Measurements from ENCODE around the gene SUN2. TPM values are rescaled to one million over a fixed set of nuclear protein-coding genes. Genes with fewer than 3 reads are reported as not detected.
"Not testable (repeated sequence)": the region's sequence is repeated elsewhere in the genome, so short reads cannot be mapped to it uniquely, and the experiment has no call there.

SUN2 gene
- 39.0 and 41.7 TPM in 2 replicates for total RNA-seq
- long read RNA-seq, result 0 reads

- Mint-ChIP-seq H3K9me3 (no peaks in the 10 kb centered on the region), H3K27ac (ENCODE audit: unreplicated experiment) (no peak within 1 kb of the TSS), H3K27me3 (ENCODE audit: low read depth) (no peaks in the 10 kb centered on the region), H3K36me3 (ENCODE audit: low read depth) (no peaks in the 10 kb centered on the region), H3K4me3 (peak within 1 kb of the TSS; percentile 88), H3K4me1 (peaks cover 31% of the 10 kb centered on the region)
- DNase-seq (ENCODE audit: low read depth, low spot score), result peak; percentile 76
- no peak for TF ChIP-seq CTCF (conservative IDR thresholded peaks at IDR 0.05)
Observed at GRCh38 chr22:38755911-38756532, at the start of gene SUN2. Gene SUN2, minus strand, starts transcription at chr22:38755998. Its CDS starts 3,370 bp downstream, at chr22:38752628.

- not testable (repeated sequence) for H3K27ac Mint-ChIP-seq (ENCODE audit: unreplicated experiment); H3K36me3 Mint-ChIP-seq (ENCODE audit: low read depth); H3K4me3 Mint-ChIP-seq; DNase-seq (ENCODE audit: low read depth, low spot score); H3K4me1 Mint-ChIP-seq; H3K9me3 Mint-ChIP-seq
- H3K27me3 Mint-ChIP-seq (ENCODE audit: low read depth), result peaks cover 55% of the 10 kb centered on the region
Observed at GRCh38 chr22:38805041-38805593, 49.3 kb upstream of the SUN2 start.

DNA sequence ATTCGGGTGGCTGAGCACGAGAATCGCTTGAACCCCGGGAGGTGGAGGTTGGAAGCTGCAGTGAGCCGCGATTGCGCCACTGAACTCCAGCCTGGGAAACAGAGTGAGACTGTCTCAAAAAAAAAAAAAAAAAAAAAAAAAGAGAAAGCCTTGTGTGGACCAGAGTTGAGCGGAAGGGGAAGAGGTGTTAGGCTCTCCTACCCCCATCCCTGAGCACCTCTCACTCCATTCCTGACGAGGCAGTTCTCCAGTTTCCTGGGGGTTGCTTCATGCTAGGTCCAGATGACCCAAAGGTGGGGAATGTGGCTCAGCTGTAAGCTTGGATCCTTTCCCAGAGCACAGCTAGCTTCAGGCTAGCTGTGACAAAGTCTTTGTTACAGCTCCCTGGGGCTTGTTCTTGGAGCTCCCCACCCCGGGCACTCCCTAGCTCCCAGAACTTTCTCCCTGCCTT is 46.9 kb upstream of the SUN2 start:
- TF ChIP-seq CTCF (conservative IDR thresholded peaks at IDR 0.05), result no peak
- H3K4me3 Mint-ChIP-seq, result no peak overlapping the region
- peaks cover 71% of the 10 kb centered on the region for H3K27me3 Mint-ChIP-seq (ENCODE audit: low read depth)
- no peak for DNase-seq (ENCODE audit: low read depth, low spot score)
- H3K36me3 Mint-ChIP-seq (ENCODE audit: low read depth), result no peaks in the 10 kb centered on the region
- H3K9me3 Mint-ChIP-seq, result peaks cover 3% of the 10 kb centered on the region
- no peak overlapping the region for H3K27ac Mint-ChIP-seq (ENCODE audit: unreplicated experiment)
- H3K4me1 Mint-ChIP-seq, result no peaks in the 10 kb centered on the region

DNA sequence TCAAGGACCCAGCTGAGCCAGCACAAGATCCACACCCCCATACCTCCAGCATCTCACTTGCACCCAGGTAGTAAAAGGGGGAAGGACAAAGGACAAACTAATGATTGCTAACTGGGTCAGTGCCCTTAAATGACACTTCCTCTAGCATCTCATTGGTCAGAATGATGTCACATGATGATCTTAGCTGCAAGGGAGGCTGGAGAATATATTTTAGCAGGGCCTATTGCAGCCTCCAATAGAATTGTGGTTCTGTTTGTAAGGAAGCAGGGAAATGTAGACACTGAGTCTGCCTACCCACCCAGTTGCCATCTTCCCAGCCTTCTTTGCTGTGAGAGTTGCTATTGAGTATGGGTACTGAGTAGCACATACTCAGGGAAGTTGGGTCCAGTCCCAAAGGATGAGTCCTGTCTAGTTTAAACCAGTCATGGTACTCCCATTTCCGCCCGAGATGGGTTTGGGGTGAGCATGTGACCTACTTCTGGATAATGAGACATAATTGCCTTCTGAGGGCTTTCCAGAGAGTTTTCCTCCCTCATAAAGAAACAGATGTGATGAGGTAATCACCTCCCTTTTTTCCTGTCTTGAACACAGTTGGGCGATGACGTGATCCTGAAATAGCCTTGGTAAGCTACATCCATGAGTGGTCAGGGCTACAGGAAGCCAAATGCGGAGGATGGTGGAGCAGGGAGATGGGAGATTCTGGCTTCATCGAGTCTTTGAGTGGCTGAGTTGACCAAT is 43.6 kb upstream of the SUN2 start:
- Mint-ChIP-seq H3K4me3 (no peak overlapping the region), H3K4me1 (peaks cover under 1% of the 10 kb centered on the region), H3K27me3 (ENCODE audit: low read depth) (peaks cover 91% of the 10 kb centered on the region), H3K27ac (ENCODE audit: unreplicated experiment) (no peak overlapping the region), H3K36me3 (ENCODE audit: low read depth) (no peaks in the 10 kb centered on the region), H3K9me3 (peaks cover 3% of the 10 kb centered on the region)
- DNase-seq (ENCODE audit: low read depth, low spot score), result no peak
- TF ChIP-seq CTCF (conservative IDR thresholded peaks at IDR 0.05), result no peak

DNA sequence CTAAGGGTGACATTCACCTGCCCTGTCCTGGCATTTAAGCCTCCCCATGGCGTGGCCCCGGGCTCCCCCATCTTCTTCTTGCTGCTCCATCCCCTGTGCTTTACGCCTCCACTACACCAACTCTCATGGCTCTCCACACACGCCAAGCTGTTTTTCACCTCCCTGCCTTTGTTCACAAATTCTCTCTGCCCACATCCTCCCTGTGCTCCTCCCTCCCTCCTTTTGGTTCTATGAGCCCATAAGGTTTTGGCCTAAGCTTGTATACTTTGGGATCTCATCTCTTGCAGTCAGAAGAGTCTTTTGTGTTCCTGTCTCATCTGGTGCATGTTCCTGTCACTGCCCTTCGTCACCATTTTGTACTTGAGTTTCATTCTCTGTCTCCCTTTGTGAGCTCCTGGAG is 42.7 kb upstream of the SUN2 start:
- no peak for TF ChIP-seq CTCF (conservative IDR thresholded peaks at IDR 0.05)
- peaks cover 3% of the 10 kb centered on the region for H3K9me3 Mint-ChIP-seq
- H3K4me1 Mint-ChIP-seq, result peaks cover 6% of the 10 kb centered on the region
- H3K27ac Mint-ChIP-seq (ENCODE audit: unreplicated experiment), result no peak overlapping the region
- peaks cover 85% of the 10 kb centered on the region for H3K27me3 Mint-ChIP-seq (ENCODE audit: low read depth)
- no peak for DNase-seq (ENCODE audit: low read depth, low spot score)
- no peaks in the 10 kb centered on the region for H3K36me3 Mint-ChIP-seq (ENCODE audit: low read depth)
- no peak overlapping the region for H3K4me3 Mint-ChIP-seq
